Right forelimb (tissue), 1 donor: ENCODE measurements around the gene MPPED1.

Experiments
- DNase-seq: peaks from one replicate; pipeline ENCODE4 v3.0.0-alpha.2; 2018

MPPED1 gene

GRCh38 chr22:43393132-43393843, 18.5 kb upstream of the MPPED1 start:
- DNase-seq, result no peak

GRCh38 chr22:43393844-43394474, 17.9 kb upstream of the MPPED1 start:
- DNase-seq, result no peak

- DNase-seq, result no peak
Measured at GRCh38 chr22:43395086-43395695, 16.6 kb upstream of the MPPED1 start.

- no peak for DNase-seq
Measured at GRCh38 chr22:43396321-43396933, 15.4 kb upstream of the MPPED1 start.

GRCh38 chr22:43396934-43397457, 14.8 kb upstream of the MPPED1 start:
- DNase-seq, result no peak

GRCh38 chr22:43397766-43398165, 14.0 kb upstream of the MPPED1 start:
- no peak for DNase-seq

- no peak for DNase-seq
Measured at GRCh38 chr22:43398246-43398645, 13.6 kb upstream of the MPPED1 start.

- DNase-seq, result no peak
Measured at GRCh38 chr22:43398910-43399309, 12.9 kb upstream of the MPPED1 start.

GRCh38 chr22:43399338-43399979, 12.4 kb upstream of the MPPED1 start:
- no peak for DNase-seq

- no peak for DNase-seq
Measured at GRCh38 chr22:43399980-43400358, 11.8 kb upstream of the MPPED1 start.

GRCh38 chr22:43400449-43400848, 11.4 kb upstream of the MPPED1 start:
- no peak for DNase-seq

GRCh38 chr22:43401233-43401632, 10.6 kb upstream of the MPPED1 start:
- no peak for DNase-seq

- no peak for DNase-seq
Measured at GRCh38 chr22:43401661-43402060, 10.2 kb upstream of the MPPED1 start.

GRCh38 chr22:43402128-43402527, 9.7 kb upstream of the MPPED1 start:
- no peak for DNase-seq

- no peak for DNase-seq
Measured at GRCh38 chr22:43404673-43405385, 7.0 kb upstream of the MPPED1 start.

- no peak for DNase-seq
Measured at GRCh38 chr22:43406186-43406790, 5.5 kb upstream of the MPPED1 start.

- no peak for DNase-seq
Measured at GRCh38 chr22:43407591-43407990, 4.2 kb upstream of the MPPED1 start.

- no peak for DNase-seq
Measured at GRCh38 chr22:43408009-43408408, 3.8 kb upstream of the MPPED1 start.

GRCh38 chr22:43409046-43409445, 2.8 kb upstream of the MPPED1 start:
- no peak for DNase-seq

- no peak for DNase-seq
Measured at GRCh38 chr22:43409800-43410199, 2.0 kb upstream of the MPPED1 start.

GRCh38 chr22:43411040-43411868, 560 bp upstream of the MPPED1 start:
- no peak for DNase-seq
